IMR-90 (cell line): ENCODE measurements around the gene IFI27L2. TPM values are rescaled to one million over a fixed set of nuclear protein-coding genes. Genes with fewer than 3 reads are reported as not detected.

ENCODE experiments used
- ATAC-seq: fragments of 200-7000 bp; cut with Tn5 transposase; 2 replicates; pipeline ENCODE4 v1.9.1; 2020; ENCODE audit warnings: low read depth, mild to moderate bottlenecking, moderate library complexity
- BruUV-seq: library from RNA; stranded (reverse); fragments of 400-500 nt; replicated peaks from 2 replicates; lab custom pipeline; 2021; lab: Mats Ljungman, UMichigan
- CTCF ChIA-PET: fragments of 300-600 bp; formaldehyde crosslinking; extraction: SDS; loops from one replicate; lab custom pipeline; 2021; ENCODE audit warnings: antibody characterized with exemption; lab: Yijun Ruan, JAX
- POLR2A ChIA-PET: fragments of 300-600 bp; sonication (Branson Sonifier 250); formaldehyde crosslinking; loops from one replicate; lab custom pipeline; 2022; ENCODE audit warnings: antibody characterized with exemption; ENCODE audit not compliant: unreplicated experiment; lab: Charles Lee
- DNase-seq: peaks from one replicate; pipeline ENCODE4 v3.0.0; 2013
- H2AFZ ChIP-seq: replicated peaks from 2 replicates; pipeline ENCODE3; 2013; ENCODE audit warnings: low read length, mild to moderate bottlenecking; ENCODE audit not compliant: poor library complexity
- H2AK5ac ChIP-seq: 2 replicates; pipeline ENCODE4 v1.6.1; 2013; ENCODE audit warnings: low read depth, low read length, inconsistent platforms
- H2AK9ac ChIP-seq: replicated peaks from 2 replicates; pipeline ENCODE3; 2013; ENCODE audit warnings: mild to moderate bottlenecking, low read depth, low read length, moderate library complexity; ENCODE audit not compliant: poor library complexity
- H2BK120ac ChIP-seq: 2 replicates; pipeline ENCODE4 v1.6.1; 2013; ENCODE audit warnings: low read depth, low read length, inconsistent platforms
- H2BK15ac ChIP-seq: 3 replicates; pipeline ENCODE4 v1.6.1; 2013; ENCODE audit warnings: low read depth, low read length, inconsistent platforms
- H2BK20ac ChIP-seq: 2 replicates; pipeline ENCODE4 v1.6.1; 2013; ENCODE audit warnings: low read depth, mild to moderate bottlenecking, inconsistent platforms, low read length, moderate library complexity
- H2BK5ac ChIP-seq: 2 replicates; pipeline ENCODE4 v1.6.1; 2013; ENCODE audit warnings: mild to moderate bottlenecking, low read depth, low read length, inconsistent platforms; ENCODE audit not compliant: poor library complexity, severe bottlenecking
- H3K14ac ChIP-seq: replicated peaks from 2 replicates; pipeline ENCODE4 v1.6.1; 2013; ENCODE audit warnings: low read depth, low read length, inconsistent platforms
- H3K18ac ChIP-seq: 2 replicates; pipeline ENCODE4 v1.6.1; 2013; ENCODE audit warnings: low read depth, low read length, control low read depth
- H3K23ac ChIP-seq: 2 replicates; pipeline ENCODE4 v1.6.1; 2013; ENCODE audit warnings: low read depth, low read length, inconsistent platforms
- H3K27ac ChIP-seq: 2 replicates; pipeline ENCODE4 v1.5.1; 2013; ENCODE audit warnings: mild to moderate bottlenecking, control low read depth, low read length; ENCODE audit not compliant: insufficient read depth
- H3K27me3 ChIP-seq: 2 replicates; pipeline ENCODE4 v1.6.1; 2013; ENCODE audit warnings: low read length; ENCODE audit not compliant: control insufficient read depth, insufficient read depth
- H3K36me3 ChIP-seq: 2 replicates; pipeline ENCODE4 v1.6.1; 2013; ENCODE audit warnings: low read length, mixed read lengths; ENCODE audit not compliant: control insufficient read depth, insufficient read depth
- H3K4ac ChIP-seq: 2 replicates; pipeline ENCODE4 v1.6.1; 2013; ENCODE audit warnings: low read depth, low read length, inconsistent platforms
- H3K4me1 ChIP-seq: 2 replicates; pipeline ENCODE4 v1.6.1; 2013; ENCODE audit warnings: low read length, mixed read lengths; ENCODE audit not compliant: control insufficient read depth, insufficient read depth
- H3K4me2 ChIP-seq: 2 replicates; pipeline ENCODE4 v1.6.1; 2013; ENCODE audit warnings: low read depth, mild to moderate bottlenecking, control low read depth, low read length, moderate library complexity
- H3K4me3 ChIP-seq: 2 replicates; pipeline ENCODE4 v1.5.1; 2013; ENCODE audit warnings: low read depth, mild to moderate bottlenecking, control low read depth, low read length, moderate library complexity; ENCODE audit not compliant: insufficient read depth
- H3K56ac ChIP-seq: 2 replicates; pipeline ENCODE4 v1.6.1; 2013; ENCODE audit warnings: low read length, inconsistent platforms; ENCODE audit not compliant: insufficient read depth; ENCODE audit errors: extremely low read depth
- H3K79me1 ChIP-seq, 2 experiments: 2 replicates each; pipeline ENCODE4 v1.6.1; 2013; ENCODE audit warnings: low read length in 2 of 2, inconsistent platforms in 1 of 2, low read depth in 1 of 2
- H3K9ac ChIP-seq: 2 replicates; pipeline ENCODE4 v1.6.1; 2013; ENCODE audit warnings: low read depth, low read length, control low read depth
- H3K9me1 ChIP-seq: 2 replicates; pipeline ENCODE4 v1.6.1; 2013; ENCODE audit warnings: low read length, inconsistent platforms; ENCODE audit not compliant: insufficient read depth
- H3K9me3 ChIP-seq: 2 replicates; pipeline ENCODE4 v1.6.1; 2013; ENCODE audit warnings: low read length; ENCODE audit not compliant: control insufficient read depth, insufficient read depth
- H4K20me1 ChIP-seq: 2 replicates; pipeline ENCODE4 v1.6.1; 2013; ENCODE audit warnings: low read length, inconsistent platforms; ENCODE audit not compliant: insufficient read depth
- H4K5ac ChIP-seq: 2 replicates; pipeline ENCODE4 v1.6.1; 2013; ENCODE audit warnings: mild to moderate bottlenecking, low read depth, low read length, control low read depth
- H4K8ac ChIP-seq, 2 experiments: 2 replicates each; pipeline ENCODE4 v1.6.1; 2013; ENCODE audit warnings: low read depth in 2 of 2, low read length in 2 of 2, control low read depth in 1 of 2, inconsistent platforms in 1 of 2
- H4K91ac ChIP-seq: 2 replicates; pipeline ENCODE4 v1.6.1; 2013; ENCODE audit warnings: low read depth, low read length, inconsistent platforms; ENCODE audit not compliant: insufficient read depth
- CEBPB ChIP-seq: IDR thresholded peaks from 2 replicates; pipeline ENCODE4 v1.6.1; 2012; ENCODE audit warnings: low read depth, low read length, improper control_type of control experiment
- CHD1 ChIP-seq: IDR thresholded peaks from 2 replicates; pipeline ENCODE4 v1.6.1; 2012; ENCODE audit warnings: low read depth, low read length, improper control_type of control experiment
- MXI1 ChIP-seq: IDR thresholded peaks from 2 replicates; pipeline ENCODE4 v1.6.1; 2012; ENCODE audit warnings: low read depth, mild to moderate bottlenecking, low read length, moderate library complexity, borderline replicate concordance
- RAD21 ChIP-seq: IDR thresholded peaks from 2 replicates; pipeline ENCODE4 v1.6.1; 2012; ENCODE audit warnings: low read length, improper control_type of control experiment
- RCOR1 ChIP-seq: IDR thresholded peaks from 2 replicates; pipeline ENCODE4 v1.6.1; 2012; ENCODE audit warnings: mild to moderate bottlenecking, low read length, improper control_type of control experiment; ENCODE audit not compliant: insufficient replicate concordance
- RFX5 ChIP-seq: IDR thresholded peaks from 2 replicates; pipeline ENCODE4 v1.8.0; 2012; ENCODE audit warnings: low read depth, mild to moderate bottlenecking, low read length, moderate library complexity
- WGBS, 2 experiments: methylation state at CpG; one replicate each; pipeline versions ENCODE4 v1.1.5 to v1.1.7; 2013; ENCODE audit warnings: missing lambda C conversion rate in 2 of 2; ENCODE audit not compliant: insufficient read length in 1 of 2; ENCODE audit errors: extremely low coverage in 2 of 2; 5-methylcytosine and 5-hydroxymethylcytosine counted together
- dilution Hi-C: fragments of 300-500 bp; cut with HindIII; formaldehyde crosslinking; loops from one replicate; pipeline ENCODE4 v1.14.3; 2018; ENCODE audit warnings: low sequenced_read_pairs; ENCODE audit not compliant: unreplicated experiment
- in situ Hi-C: fragments of 300-500 bp; cut with MboI; formaldehyde crosslinking; loops from 3 replicates; pipeline ENCODE4 v1.14.3; 2019; ENCODE audit warnings: low sequenced_read_pairs, inconsistent platforms, mixed read lengths
- intact Hi-C: fragments of 100-400 bp; cut with micrococcal nuclease; formaldehyde crosslinking; loops from 2 replicates; pipeline ENCODE4 v1.10.0; 2022
- polyA plus RNA-seq, 3 experiments: library from polyadenylated mRNA; depleted of rRNA; stranded (reverse); fragments of >200 nt; gene quantifications; 2 replicates each; pipeline ENCODE4 v1.2.3, GENCODE V29; 2012; ENCODE audit warnings: low replicate concordance in 1 of 3
- total RNA-seq: library from RNA; depleted of rRNA; stranded (reverse); fragments of >200 nt; gene quantifications from 2 replicates; pipeline ENCODE4 v1.2.3, GENCODE V29; 2012
- TF ChIP-seq, protein P1 (sequence below): fragments of 150-350 bp; IDR thresholded peaks from 2 replicates; pipeline ENCODE4 v1.6.1; 2016; ENCODE audit warnings: low read depth, mild to moderate bottlenecking, low read length, moderate library complexity, borderline replicate concordance

The IFI27L2 gene
- total and polyA plus RNA-seq, 2 of the 4 experiments (the other 2 are of a cell fraction), result 43.0 to 187 TPM

DNA sequence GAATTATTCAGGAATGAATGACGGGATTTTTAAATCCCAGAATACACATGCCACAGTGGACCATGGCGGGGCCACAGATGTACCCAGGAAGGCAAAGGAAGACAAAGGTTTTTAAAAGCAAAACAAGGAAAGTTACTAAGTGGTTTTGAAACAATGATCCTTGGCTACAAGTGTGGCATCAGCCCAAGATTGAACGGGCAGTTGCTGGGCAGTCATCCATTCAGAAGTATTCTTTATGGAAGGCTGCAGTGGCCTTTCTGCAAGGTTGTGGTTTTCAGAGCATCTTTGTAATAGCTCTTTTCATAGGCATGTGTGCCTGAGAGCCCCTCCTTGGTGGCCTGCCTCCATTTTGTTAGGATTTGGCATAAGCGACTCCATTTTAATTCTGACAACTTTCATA lies 32.3 kb downstream of the IFI27L2 start:
- Histone ChIP-seq H2BK20ac (no peak overlapping the region), H2BK120ac (no peak overlapping the region), H3K9ac (no peak overlapping the region), H3K56ac (no peak overlapping the region), H3K23ac (no peak overlapping the region), H4K91ac (no peak overlapping the region), H2AK5ac (no peak overlapping the region), H3K4me2 (no peak overlapping the region), H3K18ac (no peak overlapping the region), H3K4ac (no peak overlapping the region), H2BK15ac (no peak overlapping the region), H3K9me3 (no peaks in the 10 kb centered on the region), H4K20me1 (0 out of 2 replicates have a peak, but pooled peaks cover 8% of the 10 kb centered on the region), H3K36me3 (no peaks in the 10 kb centered on the region), H2BK5ac (no peak overlapping the region), H2AK9ac (no peak overlapping the region), H2AFZ (no peak overlapping the region), H3K14ac (no peak overlapping the region), H3K4me1 (peaks cover 5% of the 10 kb centered on the region; the same call in 1 of the 2 replicates), H3K27me3 (no peaks in the 10 kb centered on the region), H4K5ac (no peak overlapping the region), H3K79me1 (peaks cover 0 to 2% of the 10 kb centered on the region in 2 experiments; a peak in 2 of 4 replicates), H4K8ac (no peak overlapping the region), H3K27ac (no peak overlapping the region), H3K4me3 (no peak overlapping the region), H3K9me1 (peaks cover 8% of the 10 kb centered on the region)
- in situ Hi-C loops (no loop called here), dilution Hi-C loops (no loop called here), intact Hi-C loops (no loop called here)
- CTCF ChIA-PET, result no interaction called here
- no TSS peak for BruUV-seq
- no peak for TF ChIP-seq CHD1
- no peak for TF ChIP-seq RFX5
- TF ChIP-seq RAD21, result no peak
- TF ChIP-seq CEBPB, result no peak
- no peak for TF ChIP-seq MXI1
- TF ChIP-seq RCOR1, result no peak
- TF ChIP-seq, protein P1, sequence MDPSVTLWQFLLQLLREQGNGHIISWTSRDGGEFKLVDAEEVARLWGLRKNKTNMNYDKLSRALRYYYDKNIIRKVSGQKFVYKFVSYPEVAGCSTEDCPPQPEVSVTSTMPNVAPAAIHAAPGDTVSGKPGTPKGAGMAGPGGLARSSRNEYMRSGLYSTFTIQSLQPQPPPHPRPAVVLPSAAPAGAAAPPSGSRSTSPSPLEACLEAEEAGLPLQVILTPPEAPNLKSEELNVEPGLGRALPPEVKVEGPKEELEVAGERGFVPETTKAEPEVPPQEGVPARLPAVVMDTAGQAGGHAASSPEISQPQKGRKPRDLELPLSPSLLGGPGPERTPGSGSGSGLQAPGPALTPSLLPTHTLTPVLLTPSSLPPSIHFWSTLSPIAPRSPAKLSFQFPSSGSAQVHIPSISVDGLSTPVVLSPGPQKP, result no peak
- ATAC-seq (no peak), DNase-seq (no peak)
- 100% methylated on average over 1 of the region's 4 CpGs; no CpG with 5 or more reads in 1 of the 2 experiments for WGBS, 2 experiments
- POLR2A ChIA-PET, result no interaction called here
